ENCODE measurements around the gene KRTAP9-3. TPM values are rescaled to one million over a fixed set of nuclear protein-coding genes. Genes with fewer than 3 reads are reported as not detected.
"Not testable (repeated sequence)": the region's sequence is repeated elsewhere in the genome, so short reads cannot be mapped to it uniquely, and the experiment has no call there.

KRTAP9-3 gene
- not detected in 2 replicates for total RNA-seq

GRCh38 chr17:41232399-41233105 is at the start of gene KRTAP9-3:
Gene KRTAP9-3, plus strand, starts transcription at chr17:41232449. Its CDS starts 53 bp downstream, at chr17:41232502.
- DNase-seq, result not testable (repeated sequence)

- DNase-seq, result no peak
Measured at GRCh38 chr17:41184480-41184961, 47.7 kb upstream of the KRTAP9-3 start, which contains the start of gene KRTAP4-1. Gene KRTAP4-1, minus strand, starts transcription at chr17:41184911. Its CDS starts 57 bp downstream, at chr17:41184854.

- no peak for DNase-seq
Measured at GRCh38 chr17:41185001-41185400, 47.2 kb upstream of the KRTAP9-3 start.

GRCh38 chr17:41186872-41187271 is 45.4 kb upstream of the KRTAP9-3 start:
- no peak for DNase-seq

GRCh38 chr17:41189837-41190318 is 42.4 kb upstream of the KRTAP9-3 start, which contains the start of gene KRTAP9-1:
Gene KRTAP9-1, plus strand, starts transcription at chr17:41189887. Its CDS starts 0 bp downstream, at chr17:41189887.
- DNase-seq, result not testable (repeated sequence)

GRCh38 chr17:41190328-41190727 is 41.9 kb upstream of the KRTAP9-3 start:
- no peak for DNase-seq

- no peak for DNase-seq
Measured at GRCh38 chr17:41196068-41196467, 36.2 kb upstream of the KRTAP9-3 start.

GRCh38 chr17:41199421-41200078 is 32.7 kb upstream of the KRTAP9-3 start:
- DNase-seq, result no peak

GRCh38 chr17:41211845-41212466 is 20.3 kb upstream of the KRTAP9-3 start:
- DNase-seq, result no peak

- DNase-seq, result no peak
Measured at GRCh38 chr17:41212524-41213169, 19.6 kb upstream of the KRTAP9-3 start.

- DNase-seq, result no peak
Measured at GRCh38 chr17:41215681-41216080, 16.6 kb upstream of the KRTAP9-3 start.

- DNase-seq, result no peak
Measured at GRCh38 chr17:41223821-41224220, 8.4 kb upstream of the KRTAP9-3 start.

GRCh38 chr17:41226051-41226450 is 6.2 kb upstream of the KRTAP9-3 start:
- no peak for DNase-seq

GRCh38 chr17:41226598-41227095 is 5.6 kb upstream of the KRTAP9-3 start, which contains the start of gene KRTAP9-2:
Gene KRTAP9-2, plus strand, starts transcription at chr17:41226648. Its CDS starts 7 bp downstream, at chr17:41226655.
- not testable (repeated sequence) for DNase-seq

- no peak for DNase-seq
Measured at GRCh38 chr17:41230094-41230493, 2.2 kb upstream of the KRTAP9-3 start.

GRCh38 chr17:41231731-41232130 is 518 bp upstream of the KRTAP9-3 start:
- DNase-seq, result no peak

- not testable (repeated sequence) for DNase-seq
Measured at GRCh38 chr17:41237116-41237515, 4.9 kb downstream of the KRTAP9-3 start.

GRCh38 chr17:41237949-41238437 is 5.7 kb downstream of the KRTAP9-3 start, which contains the start of gene KRTAP9-8:
Gene KRTAP9-8, plus strand, starts transcription at chr17:41237999. Its CDS starts 53 bp downstream, at chr17:41238052.
- not testable (repeated sequence) for DNase-seq

GRCh38 chr17:41246995-41247787 is 14.9 kb downstream of the KRTAP9-3 start:
- not testable (repeated sequence) for DNase-seq

GRCh38 chr17:41249637-41250240 is 17.5 kb downstream of the KRTAP9-3 start, which contains the start of gene KRTAP9-4:
Gene KRTAP9-4, plus strand, starts transcription at chr17:41249687. Its CDS starts 34 bp downstream, at chr17:41249721.
- not testable (repeated sequence) for DNase-seq
